SK-N-SH (cell line): ENCODE results near the gene DUSP2. TPM values are rescaled to one million over a fixed set of nuclear protein-coding genes. Genes with fewer than 3 reads are reported as not detected.

Experiments
- CTCF ChIA-PET: fragments of 300-600, 350-600 bp; formaldehyde crosslinking; extraction: SDS; loops from one replicate; lab custom pipeline; 2021; lab: Yijun Ruan, JAX
- POLR2A ChIA-PET: fragments of 350-600 bp; sonication (Branson Sonifier 250); formaldehyde crosslinking; extraction: SDS; loops from one replicate; lab custom pipeline; 2020; ENCODE audit warnings: antibody characterized with exemption, inconsistent platforms; lab: Yijun Ruan, JAX
- DNase-seq: peaks from one replicate; pipeline ENCODE4 v3.0.0; 2012
- H2AFZ ChIP-seq: fragments of 200-600 bp; sonication (generic); 2 replicates; pipeline ENCODE4 v1.8.1; 2016; ENCODE audit warnings: antibody characterized with exemption, mild to moderate bottlenecking, low read depth
- H3F3A ChIP-seq: fragments of 200-600 bp; sonication (generic); replicated peaks from 2 replicates; pipeline ENCODE3; 2016; ENCODE audit warnings: antibody characterized with exemption, mild to moderate bottlenecking; ENCODE audit not compliant: insufficient read depth
- H3K27ac ChIP-seq, 2 experiments: fragments of 200-500 bp in 1 of 2; fragments of 200-600 bp in 1 of 2; sonication (Bioruptor generic) in 1 of 2; sonication (generic), shearing (Covaris generic) in 1 of 2; 2 replicates each; pipeline versions ENCODE4 v1.5.1 to v1.6.1; 2014 to 2016; ENCODE audit warnings: low read depth in 2 of 2, inconsistent platforms in 1 of 2, low read length in 1 of 2, mild to moderate bottlenecking in 1 of 2, mixed read lengths in 1 of 2
- H3K27me3 ChIP-seq: fragments of 200-600 bp; sonication (generic), shearing (Covaris generic); 2 replicates; pipeline ENCODE4 v1.6.1; 2016; ENCODE audit warnings: mixed run types; ENCODE audit not compliant: insufficient read depth
- H3K36me3 ChIP-seq, 2 experiments: fragments of 200-500 bp in 1 of 2; fragments of 200-600 bp in 1 of 2; sonication (Bioruptor generic) in 1 of 2; sonication (generic) in 1 of 2; replicated peaks in 1 of 2; 2 replicates each; pipeline versions ENCODE3 to v1.5.1; 2014 to 2016; ENCODE audit warnings: low read length in 1 of 2, mild to moderate bottlenecking in 1 of 2; ENCODE audit not compliant: insufficient read depth in 2 of 2, control insufficient read depth in 1 of 2
- H3K4me1 ChIP-seq, 2 experiments: fragments of 200-500 bp in 1 of 2; fragments of 200-600 bp in 1 of 2; sonication (Bioruptor generic) in 1 of 2; sonication (generic), shearing (Covaris generic) in 1 of 2; 2 replicates each; pipeline versions ENCODE4 v1.5.1 to v1.6.1; 2014 to 2016; ENCODE audit warnings: low read depth in 1 of 2, low read length in 1 of 2, mixed run types in 1 of 2; ENCODE audit not compliant: insufficient read depth in 2 of 2, control insufficient read depth in 1 of 2
- H3K4me2 ChIP-seq: fragments of 200-600 bp; sonication (generic), shearing (Covaris generic); 2 replicates; pipeline ENCODE4 v1.6.1; 2017; ENCODE audit warnings: mixed run types
- H3K4me3 ChIP-seq, 2 experiments: fragments of 200-500 bp in 1 of 2; fragments of 200-600 bp in 1 of 2; sonication (Bioruptor generic) in 1 of 2; sonication (generic), shearing (Covaris generic) in 1 of 2; 2 replicates each; pipeline versions ENCODE4 v1.5.1 to v1.8.1; 2014 to 2016; ENCODE audit warnings: low read depth in 2 of 2, inconsistent platforms in 1 of 2, low read length in 1 of 2, mild to moderate bottlenecking in 1 of 2, mixed read lengths in 1 of 2, moderate library complexity in 1 of 2
- H3K79me2 ChIP-seq: fragments of 200-600 bp; sonication (generic); 2 replicates; pipeline ENCODE4 v1.8.1; 2017; ENCODE audit warnings: mild to moderate bottlenecking; ENCODE audit not compliant: insufficient read depth
- H3K9ac ChIP-seq: fragments of 200-600 bp; sonication (generic); 2 replicates; pipeline ENCODE4 v1.6.1; 2017; ENCODE audit warnings: mixed run types
- H3K9me2 ChIP-seq: fragments of 200-600 bp; sonication (generic); 2 replicates; pipeline ENCODE4 v1.6.1; 2017; ENCODE audit warnings: mixed run types
- H3K9me3 ChIP-seq: fragments of 200-600 bp; sonication (generic); 2 replicates; pipeline ENCODE4 v1.6.1; 2017; ENCODE audit warnings: mixed run types, mild to moderate bottlenecking, moderate library complexity
- H4K20me1 ChIP-seq: fragments of 200-600 bp; sonication (generic); 2 replicates; pipeline ENCODE4 v1.6.1; 2017; ENCODE audit warnings: mild to moderate bottlenecking, mixed run types; ENCODE audit not compliant: insufficient read depth
- CHD2 ChIP-seq: fragments of 150-350 bp; IDR thresholded peaks from 2 replicates; pipeline ENCODE4 v1.6.1; 2018; ENCODE audit warnings: low read length; ENCODE audit not compliant: partially characterized antibody
- ELF1 ChIP-seq: IDR thresholded peaks from 2 replicates; pipeline ENCODE4 v1.4.0; 2012
- EP300 ChIP-seq, 2 experiments: IDR thresholded peaks; 2 replicates each; pipeline versions ENCODE4 v1.4.0 to v1.6.1; 2012; ENCODE audit warnings: borderline replicate concordance in 1 of 2, low read depth in 1 of 2, low read length in 1 of 2
- EZH2phosphoT487 ChIP-seq: fragments of 200-600 bp; sonication (generic); IDR thresholded peaks from 2 replicates; pipeline ENCODE4 v1.6.1; 2017; ENCODE audit warnings: low read depth, mixed run types, mild to moderate bottlenecking, antibody characterized with exemption, moderate library complexity, borderline replicate concordance
- FOXJ3 ChIP-seq: sonication (generic); formaldehyde crosslinking; IDR thresholded peaks from 2 replicates; pipeline ENCODE4 v1.5.1; 2020; ENCODE audit warnings: mild to moderate bottlenecking, missing genetic modification reagents
- FOXM1 ChIP-seq: IDR thresholded peaks from 2 replicates; pipeline ENCODE4 v1.4.0; 2012; ENCODE audit warnings: low read depth, mild to moderate bottlenecking
- GABPA ChIP-seq: IDR thresholded peaks from 2 replicates; pipeline ENCODE4 v1.4.0; 2012; ENCODE audit warnings: low read depth, mild to moderate bottlenecking
- JUND ChIP-seq: IDR thresholded peaks from 2 replicates; pipeline ENCODE4 v1.4.0; 2012
- MXI1 ChIP-seq: IDR thresholded peaks from 2 replicates; pipeline ENCODE4 v1.6.1; 2012; ENCODE audit warnings: mild to moderate bottlenecking, low read depth, low read length, improper control_type of control experiment
- POLR2AphosphoS5 ChIP-seq: IDR thresholded peaks from 2 replicates; pipeline ENCODE4 v1.6.1; 2012; ENCODE audit warnings: low read depth, low read length
- RCOR1 ChIP-seq: fragments of 150-350 bp; IDR thresholded peaks from 2 replicates; pipeline ENCODE4 v1.6.1; 2017; ENCODE audit warnings: antibody characterized with exemption, low read length
- RFX5 ChIP-seq: IDR thresholded peaks from 2 replicates; pipeline ENCODE4 v1.6.1; 2012; ENCODE audit warnings: mild to moderate bottlenecking, improper control_type of control experiment, low read length
- SMC3 ChIP-seq: IDR thresholded peaks from 2 replicates; pipeline ENCODE4 v1.6.1; 2012; ENCODE audit warnings: low read depth, low read length, improper control_type of control experiment
- YY1 ChIP-seq: IDR thresholded peaks from 2 replicates; pipeline ENCODE4 v1.4.0; 2012; ENCODE audit warnings: low read depth, mild to moderate bottlenecking
- WGBS: methylation state at CpG from one replicate; pipeline ENCODE4 v1.1.6; 2017; ENCODE audit warnings: low lambda C conversion rate; 5-methylcytosine and 5-hydroxymethylcytosine counted together
- polyA plus RNA-seq, 3 experiments: library from polyadenylated mRNA; depleted of rRNA; stranded (reverse); fragments of >200 nt; gene quantifications; 2 replicates each; pipeline ENCODE4 v1.2.3, GENCODE V29; 2012
- TF ChIP-seq, protein P1 (sequence below): IDR thresholded peaks from 2 replicates; pipeline ENCODE4; 2012
- TF ChIP-seq, protein P2 (sequence below): fragments of 150-350 bp; IDR thresholded peaks from 2 replicates; pipeline ENCODE4 v1.6.1; 2016; ENCODE audit warnings: mild to moderate bottlenecking, low read depth, low read length
- TF ChIP-seq, protein P3 (sequence below): fragments of 200-600 bp; sonication (generic); IDR thresholded peaks from 2 replicates; pipeline ENCODE4 v1.6.1; 2017; ENCODE audit warnings: antibody characterized with exemption, mild to moderate bottlenecking, moderate library complexity
- TF ChIP-seq, protein P4 (sequence below): IDR thresholded peaks from 2 replicates; pipeline ENCODE4 v1.6.1; 2012; ENCODE audit warnings: mild to moderate bottlenecking, low read depth, low read length, moderate library complexity

Gene DUSP2
- polyA plus RNA-seq, 1 of the 3 experiments (the other 2 are of a cell fraction), result 0.79 TPM

DNA sequence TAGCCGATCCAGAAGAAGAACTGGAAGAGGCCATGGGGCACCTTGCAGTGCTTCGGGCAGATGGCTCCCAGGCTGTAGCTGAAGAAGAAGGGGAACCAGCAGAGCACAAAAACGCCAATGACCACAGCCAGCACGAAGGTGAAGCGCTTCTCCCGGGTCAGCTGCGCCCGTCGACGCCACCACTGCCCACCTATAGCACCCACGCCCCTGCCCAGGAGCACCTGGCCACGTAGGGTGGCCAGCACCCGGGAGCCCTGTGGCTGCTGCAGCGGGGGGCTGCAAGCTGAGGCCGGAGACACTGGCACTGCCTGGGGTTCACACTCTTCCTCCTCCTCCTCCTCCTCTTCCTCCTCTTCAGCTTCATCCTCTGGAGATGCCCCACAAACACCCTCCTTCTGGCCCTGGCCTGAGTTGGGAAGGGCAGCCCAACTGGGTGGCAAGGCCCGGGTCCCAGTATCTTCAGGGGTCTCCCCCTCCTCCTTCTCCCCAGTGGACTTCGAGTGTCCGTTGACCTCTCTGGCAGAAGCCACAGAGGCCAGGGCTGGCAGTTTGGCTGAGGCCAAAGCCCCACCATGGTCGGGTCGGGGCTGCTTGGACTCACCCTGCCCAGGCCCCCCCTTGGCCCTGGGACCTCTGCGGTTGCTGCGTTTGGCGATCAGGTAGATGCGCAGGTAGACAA lies 30.2 kb downstream of the DUSP2 start:
- Histone ChIP-seq H3K9me3 (no peaks in the 10 kb centered on the region), H3K27me3 (no peaks in the 10 kb centered on the region), H3K9me2 (no peaks in the 10 kb centered on the region), H3F3A (no peaks in the 10 kb centered on the region), H3K27ac (no peak overlapping the region), H3K36me3 (no peaks in the 10 kb centered on the region), H3K79me2 (no peaks in the 10 kb centered on the region)
- 87% methylated on average over 11 of the region's 24 CpGs for WGBS
- POLR2A ChIA-PET, result no interaction called here
- DNase-seq, result no peak
- TF ChIP-seq, protein P1, sequence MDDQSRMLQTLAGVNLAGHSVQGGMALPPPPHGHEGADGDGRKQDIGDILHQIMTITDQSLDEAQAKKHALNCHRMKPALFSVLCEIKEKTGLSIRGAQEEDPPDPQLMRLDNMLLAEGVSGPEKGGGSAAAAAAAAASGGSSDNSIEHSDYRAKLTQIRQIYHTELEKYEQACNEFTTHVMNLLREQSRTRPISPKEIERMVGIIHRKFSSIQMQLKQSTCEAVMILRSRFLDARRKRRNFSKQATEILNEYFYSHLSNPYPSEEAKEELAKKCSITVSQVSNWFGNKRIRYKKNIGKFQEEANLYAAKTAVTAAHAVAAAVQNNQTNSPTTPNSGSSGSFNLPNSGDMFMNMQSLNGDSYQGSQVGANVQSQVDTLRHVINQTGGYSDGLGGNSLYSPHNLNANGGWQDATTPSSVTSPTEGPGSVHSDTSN, result no peak
- TF ChIP-seq, protein P2, sequence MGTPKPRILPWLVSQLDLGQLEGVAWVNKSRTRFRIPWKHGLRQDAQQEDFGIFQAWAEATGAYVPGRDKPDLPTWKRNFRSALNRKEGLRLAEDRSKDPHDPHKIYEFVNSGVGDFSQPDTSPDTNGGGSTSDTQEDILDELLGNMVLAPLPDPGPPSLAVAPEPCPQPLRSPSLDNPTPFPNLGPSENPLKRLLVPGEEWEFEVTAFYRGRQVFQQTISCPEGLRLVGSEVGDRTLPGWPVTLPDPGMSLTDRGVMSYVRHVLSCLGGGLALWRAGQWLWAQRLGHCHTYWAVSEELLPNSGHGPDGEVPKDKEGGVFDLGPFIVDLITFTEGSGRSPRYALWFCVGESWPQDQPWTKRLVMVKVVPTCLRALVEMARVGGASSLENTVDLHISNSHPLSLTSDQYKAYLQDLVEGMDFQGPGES, result no peak
- TF ChIP-seq GABPA (no peak), MXI1 (no peak), FOXM1 (no peak), POLR2AphosphoS5 (no peak), YY1 (no peak), EP300 (IDR thresholded peaks at IDR 0.05; ENCODE audit: borderline replicate concordance in 1 of 2, low read depth in 1 of 2, low read length in 1 of 2) (no peak), SMC3 (no peak)
- TF ChIP-seq, all 33 proteins: peak for 0
- Histone ChIP-seq H3K4me3 (no peak overlapping the region), H3K9ac (no peak overlapping the region), H3K4me1 (peaks cover 0 to 12% of the 10 kb centered on the region in 2 experiments; a peak in 1 of 4 replicates), H2AFZ (no peak overlapping the region), H4K20me1 (no peaks in the 10 kb centered on the region), H3K4me2 (no peak overlapping the region)
- CTCF ChIA-PET, result interaction anchor here (1.6 to 8.0 kb wide), 3 partner anchors 7 to 59 kb away, joined by 3 to 101 read pairs (median 25); no protein-coding TSS in a partner anchor

DNA sequence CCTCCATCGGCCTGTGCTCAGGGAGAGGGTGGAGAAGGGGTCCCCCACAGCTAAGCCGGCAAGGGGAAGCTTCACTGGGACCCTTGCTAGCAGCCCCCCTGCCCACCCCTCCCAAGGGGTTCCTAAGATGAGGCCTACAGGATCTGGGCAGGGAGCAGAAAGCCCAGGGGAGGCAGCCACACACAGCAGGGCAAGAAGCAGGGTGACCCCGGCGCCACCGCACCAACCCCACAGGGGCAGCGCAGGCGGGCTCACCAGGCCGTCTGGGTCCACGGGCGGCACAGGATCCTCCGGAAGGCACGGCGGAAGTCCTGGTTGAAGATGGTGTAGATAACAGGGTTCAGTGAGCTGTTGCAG lies 30.7 kb downstream of the DUSP2 start:
- peaks cover 0 to 12% of the 10 kb centered on the region in 2 experiments; a peak in 1 of 4 replicates for H3K4me1 ChIP-seq
- ChIA-PET CTCF (interaction anchor here (1.6 to 8.0 kb wide), 2 partner anchors 32 to 60 kb away, joined by 3 to 101 read pairs; no protein-coding TSS in a partner anchor), POLR2A (no interaction called here)
- TF ChIP-seq FOXJ3 (CRISPR knock-in tag) (no peak), YY1 (no peak), JUND (no peak), GABPA (no peak), ELF1 (no peak), CHD2 (no peak), EZH2phosphoT487 (no peak), POLR2AphosphoS5 (no peak), RCOR1 (no peak), RFX5 (no peak)
- TF ChIP-seq, protein P1, result no peak
- TF ChIP-seq, protein P3, sequence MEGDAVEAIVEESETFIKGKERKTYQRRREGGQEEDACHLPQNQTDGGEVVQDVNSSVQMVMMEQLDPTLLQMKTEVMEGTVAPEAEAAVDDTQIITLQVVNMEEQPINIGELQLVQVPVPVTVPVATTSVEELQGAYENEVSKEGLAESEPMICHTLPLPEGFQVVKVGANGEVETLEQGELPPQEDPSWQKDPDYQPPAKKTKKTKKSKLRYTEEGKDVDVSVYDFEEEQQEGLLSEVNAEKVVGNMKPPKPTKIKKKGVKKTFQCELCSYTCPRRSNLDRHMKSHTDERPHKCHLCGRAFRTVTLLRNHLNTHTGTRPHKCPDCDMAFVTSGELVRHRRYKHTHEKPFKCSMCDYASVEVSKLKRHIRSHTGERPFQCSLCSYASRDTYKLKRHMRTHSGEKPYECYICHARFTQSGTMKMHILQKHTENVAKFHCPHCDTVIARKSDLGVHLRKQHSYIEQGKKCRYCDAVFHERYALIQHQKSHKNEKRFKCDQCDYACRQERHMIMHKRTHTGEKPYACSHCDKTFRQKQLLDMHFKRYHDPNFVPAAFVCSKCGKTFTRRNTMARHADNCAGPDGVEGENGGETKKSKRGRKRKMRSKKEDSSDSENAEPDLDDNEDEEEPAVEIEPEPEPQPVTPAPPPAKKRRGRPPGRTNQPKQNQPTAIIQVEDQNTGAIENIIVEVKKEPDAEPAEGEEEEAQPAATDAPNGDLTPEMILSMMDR, result no peak
- TF ChIP-seq, protein P4, sequence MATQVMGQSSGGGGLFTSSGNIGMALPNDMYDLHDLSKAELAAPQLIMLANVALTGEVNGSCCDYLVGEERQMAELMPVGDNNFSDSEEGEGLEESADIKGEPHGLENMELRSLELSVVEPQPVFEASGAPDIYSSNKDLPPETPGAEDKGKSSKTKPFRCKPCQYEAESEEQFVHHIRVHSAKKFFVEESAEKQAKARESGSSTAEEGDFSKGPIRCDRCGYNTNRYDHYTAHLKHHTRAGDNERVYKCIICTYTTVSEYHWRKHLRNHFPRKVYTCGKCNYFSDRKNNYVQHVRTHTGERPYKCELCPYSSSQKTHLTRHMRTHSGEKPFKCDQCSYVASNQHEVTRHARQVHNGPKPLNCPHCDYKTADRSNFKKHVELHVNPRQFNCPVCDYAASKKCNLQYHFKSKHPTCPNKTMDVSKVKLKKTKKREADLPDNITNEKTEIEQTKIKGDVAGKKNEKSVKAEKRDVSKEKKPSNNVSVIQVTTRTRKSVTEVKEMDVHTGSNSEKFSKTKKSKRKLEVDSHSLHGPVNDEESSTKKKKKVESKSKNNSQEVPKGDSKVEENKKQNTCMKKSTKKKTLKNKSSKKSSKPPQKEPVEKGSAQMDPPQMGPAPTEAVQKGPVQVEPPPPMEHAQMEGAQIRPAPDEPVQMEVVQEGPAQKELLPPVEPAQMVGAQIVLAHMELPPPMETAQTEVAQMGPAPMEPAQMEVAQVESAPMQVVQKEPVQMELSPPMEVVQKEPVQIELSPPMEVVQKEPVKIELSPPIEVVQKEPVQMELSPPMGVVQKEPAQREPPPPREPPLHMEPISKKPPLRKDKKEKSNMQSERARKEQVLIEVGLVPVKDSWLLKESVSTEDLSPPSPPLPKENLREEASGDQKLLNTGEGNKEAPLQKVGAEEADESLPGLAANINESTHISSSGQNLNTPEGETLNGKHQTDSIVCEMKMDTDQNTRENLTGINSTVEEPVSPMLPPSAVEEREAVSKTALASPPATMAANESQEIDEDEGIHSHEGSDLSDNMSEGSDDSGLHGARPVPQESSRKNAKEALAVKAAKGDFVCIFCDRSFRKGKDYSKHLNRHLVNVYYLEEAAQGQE, result no peak

More for the DNA sequence above, 30.7 kb downstream of the DUSP2 start:
- Histone ChIP-seq H3K4me3 (no peak overlapping the region), H3K36me3 (no peaks in the 10 kb centered on the region), H3K4me2 (no peak overlapping the region), H3K9ac (no peak overlapping the region), H3K79me2 (no peaks in the 10 kb centered on the region), H2AFZ (no peak overlapping the region), H4K20me1 (no peaks in the 10 kb centered on the region), H3K27ac (no peak overlapping the region), H3K9me2 (no peaks in the 10 kb centered on the region), H3K27me3 (no peaks in the 10 kb centered on the region), H3F3A (no peaks in the 10 kb centered on the region), H3K9me3 (no peaks in the 10 kb centered on the region)
- WGBS, result 0% methylated on average over 1 of the region's 13 CpGs
- DNase-seq, result no peak
